K562 (cell line): Measurements from ENCODE around the gene ZNHIT2. TPM values are rescaled to one million over a fixed set of nuclear protein-coding genes. Genes with fewer than 3 reads are reported as not detected.

Experiments used
- BCOR ChIP-seq: fragments of 450-650 bp; IDR thresholded peaks from 2 replicates; pipeline ENCODE4 v1.6.1; 2016
- CBX3 ChIP-seq, 2 experiments: IDR thresholded peaks; 1 replicate in 1 of 2; 2 replicates in 1 of 2; pipeline ENCODE4 v1.6.1; 2012; ENCODE audit warnings: inconsistent platforms in 2 of 2, low read length in 2 of 2, borderline replicate concordance in 1 of 2, control low read depth in 1 of 2
- CREB1 ChIP-seq, 2 experiments: sonication (generic) in 1 of 2; formaldehyde crosslinking in 1 of 2; IDR thresholded peaks; 2 replicates each; pipeline versions ENCODE4 v1.6.1 to v1.8.0; 2012 to 2022; ENCODE audit warnings: inconsistent platforms in 1 of 2, mild to moderate bottlenecking in 1 of 2, missing genetic modification reagents in 1 of 2, moderate library complexity in 1 of 2
- DACH1 ChIP-seq: fragments of 450-650 bp; IDR thresholded peaks from 2 replicates; pipeline ENCODE4 v1.6.1; 2018; ENCODE audit not compliant: partially characterized antibody
- FUS ChIP-seq: fragments of 200-400 bp; formaldehyde crosslinking; optimal IDR thresholded peaks from 2 replicates; pipeline ENCODE3; 2017; ENCODE audit warnings: low read depth, low read length
- GABPB2 ChIP-seq: fragments of 250-450 bp; sonication (Bioruptor Pico); conservative IDR thresholded peaks from 2 replicates; pipeline ENCODE4 v1.5.1; 2021; ENCODE audit warnings: mild to moderate bottlenecking
- HNRNPL ChIP-seq: fragments of 200-400 bp; formaldehyde crosslinking; IDR thresholded peaks from 2 replicates; pipeline ENCODE4 v1.6.1; 2017; ENCODE audit warnings: low read depth, mild to moderate bottlenecking, low read length
- IRF2 ChIP-seq: sonication (generic); formaldehyde crosslinking; IDR thresholded peaks from 2 replicates; pipeline ENCODE4 v1.8.1; 2022; ENCODE audit warnings: mild to moderate bottlenecking, missing genetic modification reagents
- KDM4B ChIP-seq, 2 experiments: fragments of 450-650 bp in 1 of 2; sonication (generic) in 1 of 2; IDR thresholded peaks; 2 replicates each; pipeline ENCODE4 v1.6.1; 2016 to 2017; ENCODE audit warnings: borderline replicate concordance in 2 of 2, antibody characterized with exemption in 1 of 2, low read depth in 1 of 2, mild to moderate bottlenecking in 1 of 2
- MAZ ChIP-seq, 2 experiments: fragments of 450-650 bp in 1 of 2; sonication (generic) in 1 of 2; formaldehyde crosslinking; IDR thresholded peaks in 1 of 2; conservative IDR thresholded peaks in 1 of 2; 2 replicates each; pipeline versions ENCODE4 v1.4.0 to v1.5.0; 2020; ENCODE audit warnings: mild to moderate bottlenecking in 1 of 2, missing genetic modification reagents in 1 of 2
- NRF1 ChIP-seq, 2 experiments: fragments of 450-650 bp; IDR thresholded peaks in 1 of 2; conservative IDR thresholded peaks in 1 of 2; 2 replicates each; pipeline ENCODE4 v1.6.1; 2014; ENCODE audit warnings: mild to moderate bottlenecking in 2 of 2
- PHF20 ChIP-seq: fragments of 450-650 bp; IDR thresholded peaks from 2 replicates; pipeline ENCODE4 v1.6.1; 2018; ENCODE audit not compliant: partially characterized antibody
- RBM14 ChIP-seq: fragments of 200-400 bp; formaldehyde crosslinking; IDR thresholded peaks from 2 replicates; pipeline ENCODE4 v1.6.1; 2018; ENCODE audit warnings: low read depth, mild to moderate bottlenecking, low read length, moderate library complexity, borderline replicate concordance; ENCODE audit not compliant: insufficient read depth
- SMARCC2 ChIP-seq: fragments of 450-650 bp; IDR thresholded peaks from 2 replicates; pipeline ENCODE4 v1.6.1; 2017; ENCODE audit warnings: antibody characterized with exemption, moderate library complexity, mild to moderate bottlenecking, low read depth
- SMC3 ChIP-seq: conservative IDR thresholded peaks from 2 replicates; pipeline ENCODE4 v1.6.1; 2011; ENCODE audit warnings: low read depth, low read length, improper control_type of control experiment; ENCODE audit not compliant: insufficient read depth
- polyA plus RNA-seq, 8 experiments: library from polyadenylated mRNA; depleted of rRNA in 4 of 8; stranded (reverse) in 5 of 8; unstranded in 3 of 8; fragments of >200 nt; fragmentation: Nextera tagmentation in 2 of 8; fragmentation: Illumina TruSeq in 1 of 8; extraction: Ambion mirVana in 2 of 8; extraction: Trizol in 1 of 8; gene quantifications; 2 replicates each; pipeline versions ENCODE4 v1.2.1 to v1.2.3, GENCODE V29; 2011 to 2014; ENCODE audit warnings: inconsistent platforms in 1 of 8, missing spikeins in 1 of 8
- total RNA-seq, 7 experiments: library from RNA; depleted of rRNA in 6 of 7; stranded (reverse); fragments of >200 nt in 6 of 7; fragmentation: Illumina TruSeq in 2 of 7; extraction: Trizol in 2 of 7; gene quantifications; 2 replicates each; pipeline versions ENCODE4 v1.2.1 to v1.2.3, GENCODE V29; 2011 to 2021; ENCODE audit warnings: low replicate concordance in 1 of 7
- TF ChIP-seq, protein P1 (sequence below): fragments of 250-450 bp; sonication (Bioruptor Pico); IDR thresholded peaks from 2 replicates; pipeline ENCODE4 v1.4.0; 2020; ENCODE audit warnings: borderline replicate concordance
- TF ChIP-seq, protein P2 (sequence below), 2 experiments: fragments of 450-650 bp in 1 of 2; sonication (generic) in 1 of 2; formaldehyde crosslinking in 1 of 2; IDR thresholded peaks in 1 of 2; conservative IDR thresholded peaks in 1 of 2; 2 replicates each; pipeline versions ENCODE4 v1.6.1 to v1.8.1; 2016 to 2023; ENCODE audit warnings: mild to moderate bottlenecking in 2 of 2, moderate library complexity in 2 of 2, inconsistent platforms in 1 of 2, missing genetic modification reagents in 1 of 2
- TF ChIP-seq, protein P3 (sequence below): fragments of 450-650 bp; formaldehyde crosslinking; IDR thresholded peaks from 2 replicates; pipeline ENCODE4 v1.4.0; 2020; ENCODE audit warnings: mild to moderate bottlenecking, moderate library complexity

ZNHIT2 gene
- total and polyA plus RNA-seq, 9 of the 15 experiments (the other 6 are each of a cell fraction or from before 2014, with no cell fraction given): 0.08 to 39.0 (median 2.5) TPM

DNA sequence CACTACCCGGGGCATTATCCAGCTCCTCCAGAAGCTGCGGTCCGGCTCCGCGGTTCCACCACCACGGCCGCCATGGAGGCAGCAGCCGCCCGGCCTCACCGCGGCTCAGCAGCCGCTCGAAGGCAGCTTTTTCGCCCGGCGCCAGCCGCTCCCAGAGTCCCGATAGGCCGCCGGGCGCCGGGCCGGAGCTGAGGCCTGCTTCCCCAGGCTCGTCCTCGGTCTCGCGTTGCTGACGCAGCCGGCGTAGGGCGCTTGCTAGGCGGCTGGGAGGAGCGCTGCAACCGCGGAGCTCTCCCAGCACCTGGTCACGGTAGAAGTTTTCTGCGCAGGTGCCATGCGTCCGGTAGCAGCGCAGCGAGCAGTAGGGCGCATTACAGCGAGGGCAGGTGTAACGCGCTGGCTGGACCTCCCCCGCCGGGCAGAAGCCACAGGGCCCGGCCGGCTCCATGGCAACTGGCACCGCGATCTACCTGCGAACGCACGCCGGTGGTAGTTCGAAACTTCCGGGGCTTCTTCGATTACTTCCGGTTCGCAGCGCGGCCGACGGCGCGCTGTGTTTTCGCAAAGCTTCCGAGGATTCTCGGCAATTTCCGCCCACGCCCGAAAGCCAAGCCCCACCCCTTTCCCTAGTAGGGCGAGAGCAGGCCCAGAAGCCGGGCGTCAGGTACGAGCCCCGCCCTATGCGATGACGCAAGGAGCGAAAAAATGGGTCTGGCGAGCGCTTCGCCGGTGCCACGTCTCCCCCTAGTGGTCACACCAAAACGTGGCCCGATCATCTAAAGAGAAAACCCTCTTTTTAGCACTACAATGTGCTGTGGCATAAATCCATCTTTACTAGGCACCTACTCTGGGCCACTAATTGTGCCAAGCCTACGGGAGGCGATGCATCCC, at the start of gene ZNHIT2 (continued):
- peak in 1 of 2 experiments; percentile 85; a peak in 2 of 4 replicates for TF ChIP-seq KDM4B (IDR thresholded peaks at IDR 0.05; ENCODE audit: borderline replicate concordance in 2 of 2, low read depth in 1 of 2)
- TF ChIP-seq SMC3: peak; percentile 81
- TF ChIP-seq DACH1: no peak
- TF ChIP-seq RBM14: no peak
- TF ChIP-seq NRF1 (conservative IDR thresholded peaks at IDR 0.05 in 1 of 2, IDR thresholded peaks at IDR 0.05 in 1 of 2): peak; percentile 78 to 80
- TF ChIP-seq BCOR: no peak
- TF ChIP-seq, protein P1, sequence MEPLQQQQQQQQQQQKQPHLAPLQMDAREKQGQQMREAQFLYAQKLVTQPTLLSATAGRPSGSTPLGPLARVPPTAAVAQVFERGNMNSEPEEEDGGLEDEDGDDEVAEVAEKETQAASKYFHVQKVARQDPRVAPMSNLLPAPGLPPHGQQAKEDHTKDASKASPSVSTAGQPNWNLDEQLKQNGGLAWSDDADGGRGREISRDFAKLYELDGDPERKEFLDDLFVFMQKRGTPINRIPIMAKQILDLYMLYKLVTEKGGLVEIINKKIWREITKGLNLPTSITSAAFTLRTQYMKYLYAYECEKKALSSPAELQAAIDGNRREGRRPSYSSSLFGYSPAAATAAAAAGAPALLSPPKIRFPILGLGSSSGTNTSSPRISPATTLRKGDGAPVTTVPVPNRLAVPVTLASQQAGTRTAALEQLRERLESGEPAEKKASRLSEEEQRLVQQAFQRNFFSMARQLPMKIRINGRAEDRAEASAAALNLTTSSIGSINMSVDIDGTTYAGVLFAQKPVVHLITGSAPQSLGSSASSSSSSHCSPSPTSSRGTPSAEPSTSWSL: peak; percentile 57; the same call in 1 of the 2 replicates
- TF ChIP-seq, protein P2, sequence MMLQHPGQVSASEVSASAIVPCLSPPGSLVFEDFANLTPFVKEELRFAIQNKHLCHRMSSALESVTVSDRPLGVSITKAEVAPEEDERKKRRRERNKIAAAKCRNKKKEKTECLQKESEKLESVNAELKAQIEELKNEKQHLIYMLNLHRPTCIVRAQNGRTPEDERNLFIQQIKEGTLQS (IDR thresholded peaks at IDR 0.05): peak; percentile 99
- TF ChIP-seq, protein P2 (CRISPR knock-in tag; conservative IDR thresholded peaks at IDR 0.05): peak; percentile 99
- TF ChIP-seq CREB1 (IDR thresholded peaks at IDR 0.05): peak; percentile 91
- peak; percentile 91; the same call in 1 of the 2 replicates for TF ChIP-seq CREB1 (CRISPR knock-in tag; IDR thresholded peaks at IDR 0.05)
- TF ChIP-seq HNRNPL: peak; percentile 47; the same call in 1 of the 2 replicates
- no peak for TF ChIP-seq CBX3 (IDR thresholded peaks at IDR 0.05; ENCODE audit: borderline replicate concordance in 1 of 2, low read length in 2 of 2)
- peak; percentile 90 for TF ChIP-seq PHF20
- peak; percentile 66 to 89 for TF ChIP-seq MAZ (CRISPR knock-in tag; conservative IDR thresholded peaks at IDR 0.05 in 1 of 2, IDR thresholded peaks at IDR 0.05 in 1 of 2)
- 0 out of 2 replicates have a peak, but pooled peaks have one; percentile 23 for TF ChIP-seq GABPB2 (CRISPR knock-in tag)
- peak; percentile 72 for TF ChIP-seq FUS
- TF ChIP-seq SMARCC2: no peak
- TF ChIP-seq, protein P3, sequence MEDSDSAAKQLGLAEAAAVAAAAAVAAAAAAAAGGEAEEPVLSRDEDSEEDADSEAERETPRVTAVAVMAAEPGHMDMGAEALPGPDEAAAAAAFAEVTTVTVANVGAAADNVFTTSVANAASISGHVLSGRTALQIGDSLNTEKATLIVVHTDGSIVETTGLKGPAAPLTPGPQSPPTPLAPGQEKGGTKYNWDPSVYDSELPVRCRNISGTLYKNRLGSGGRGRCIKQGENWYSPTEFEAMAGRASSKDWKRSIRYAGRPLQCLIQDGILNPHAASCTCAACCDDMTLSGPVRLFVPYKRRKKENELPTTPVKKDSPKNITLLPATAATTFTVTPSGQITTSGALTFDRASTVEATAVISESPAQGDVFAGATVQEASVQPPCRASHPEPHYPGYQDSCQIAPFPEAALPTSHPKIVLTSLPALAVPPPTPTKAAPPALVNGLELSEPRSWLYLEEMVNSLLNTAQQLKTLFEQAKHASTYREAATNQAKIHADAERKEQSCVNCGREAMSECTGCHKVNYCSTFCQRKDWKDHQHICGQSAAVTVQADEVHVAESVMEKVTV: peak; percentile 100
- TF ChIP-seq IRF2: no peak
